NK-92 (cell line): Measurements from ENCODE around the gene CADM2.
"Not testable (repeated sequence)": the region's sequence is repeated elsewhere in the genome, so short reads cannot be mapped to it uniquely, and the experiment has no call there.

ENCODE experiments used
- DNase-seq: peaks from one replicate; lab custom pipeline; 2025; ENCODE audit not compliant: unreplicated experiment; lab: John Stamatoyannopoulos, UW

CADM2 gene

DNA sequence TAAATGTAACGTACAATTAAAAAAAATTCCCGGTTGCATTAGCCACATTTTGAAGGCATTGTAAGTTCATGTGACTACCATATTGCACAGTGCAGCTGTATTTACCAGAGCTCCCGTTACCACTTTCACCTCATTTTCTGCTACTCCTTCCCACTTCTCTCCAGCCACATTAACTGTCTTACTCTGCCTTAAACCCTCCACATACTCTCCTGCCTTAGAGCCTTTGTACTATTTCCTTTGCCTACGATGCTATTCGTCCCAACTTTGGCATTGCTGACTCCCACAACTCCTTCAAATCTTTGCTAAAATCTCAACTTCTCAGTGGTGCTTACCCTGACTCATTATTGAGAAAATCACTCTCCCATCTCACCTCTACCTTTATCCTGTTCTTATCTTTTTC, 115.2 kb downstream of the CADM2 start:
- no peak for DNase-seq

DNA sequence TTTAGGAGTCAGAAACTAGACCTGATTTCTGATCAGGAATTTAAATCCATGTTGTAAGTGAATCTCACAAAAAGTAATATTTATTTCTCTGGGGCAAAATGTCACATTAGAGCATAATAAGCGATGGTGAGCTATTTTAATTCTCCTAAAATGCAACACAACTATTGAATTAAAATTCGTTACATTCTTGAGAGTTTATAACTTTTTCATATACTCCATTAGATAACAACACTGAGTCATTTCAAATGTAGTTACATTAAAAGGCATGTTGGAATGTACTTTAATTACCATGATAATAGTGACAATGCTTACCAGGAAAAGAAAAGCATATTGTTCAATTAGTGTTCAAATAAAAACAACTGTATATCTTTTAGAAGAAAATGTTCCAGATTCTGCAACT, 116.9 kb downstream of the CADM2 start:
- no peak for DNase-seq

DNA sequence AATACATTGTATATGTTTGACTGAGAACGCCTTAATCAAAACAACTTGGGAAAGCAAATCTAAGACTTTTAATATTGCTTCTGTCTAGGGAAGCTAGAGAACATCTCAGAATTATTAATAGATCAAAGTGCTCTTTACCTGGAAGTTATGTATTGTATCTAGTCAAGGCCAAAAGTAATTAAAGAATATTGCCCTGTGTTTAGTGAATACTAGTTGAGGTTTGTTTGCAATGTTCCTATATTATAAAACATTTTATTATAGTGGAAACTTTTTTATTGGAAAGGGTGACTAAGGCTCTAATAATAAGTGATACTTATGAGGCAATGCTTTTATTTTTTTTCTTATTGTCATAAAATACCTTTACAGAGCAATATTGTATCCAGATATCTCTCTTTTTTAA, 118.2 kb downstream of the CADM2 start:
- no peak for DNase-seq

DNA sequence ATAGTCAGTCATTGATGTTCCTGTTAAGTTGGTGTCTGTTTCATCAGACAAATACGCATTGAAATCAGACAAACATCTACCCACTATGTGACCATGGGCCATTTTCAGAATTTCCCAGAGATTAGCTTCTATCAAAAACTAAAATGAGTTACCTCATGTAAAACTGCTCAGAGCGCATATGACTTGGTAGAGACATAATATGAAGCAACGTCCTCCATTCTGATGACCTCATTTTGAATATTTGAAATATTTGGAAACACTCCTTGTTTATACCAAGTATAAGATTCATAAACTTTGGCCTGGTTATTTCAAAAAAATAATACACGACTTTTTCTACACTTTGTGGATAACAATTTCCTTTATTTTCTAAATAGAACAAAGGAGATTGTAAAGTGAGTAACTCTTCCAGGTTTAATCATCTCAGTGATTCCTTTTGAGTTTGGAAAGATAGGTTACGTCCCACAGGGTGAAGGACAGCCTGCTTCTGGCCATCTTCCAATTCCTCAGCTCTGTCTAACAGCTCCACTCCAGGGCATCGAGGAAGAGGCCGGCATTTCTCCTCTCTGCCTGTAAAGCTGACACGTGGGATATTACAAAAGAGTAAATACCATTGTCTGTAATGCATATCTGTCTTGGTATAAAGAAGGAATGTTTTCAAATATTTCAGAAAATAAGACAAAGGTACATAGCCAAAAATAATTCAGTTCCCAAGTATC, 122.6 kb downstream of the CADM2 start:
- no peak for DNase-seq

DNA sequence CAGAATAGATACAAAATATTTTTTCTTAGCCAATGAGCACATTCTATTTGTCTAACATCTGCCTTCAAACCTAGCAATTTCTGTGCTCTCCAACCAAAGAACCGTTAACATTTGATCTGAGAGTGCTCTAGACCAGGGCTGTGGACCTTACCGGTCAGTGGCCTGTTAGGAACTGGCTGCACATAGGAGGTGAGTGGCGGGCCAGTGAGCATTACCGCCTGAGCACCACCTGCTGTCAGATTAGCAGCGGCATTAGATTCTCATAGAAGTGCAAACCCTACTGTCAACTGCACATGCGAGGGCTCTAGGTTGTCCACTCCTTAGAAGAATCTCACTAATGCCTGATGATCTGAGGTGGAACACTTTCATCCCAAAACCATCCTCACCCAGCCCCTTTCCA, 131.7 kb downstream of the CADM2 start:
- DNase-seq = no peak

DNA sequence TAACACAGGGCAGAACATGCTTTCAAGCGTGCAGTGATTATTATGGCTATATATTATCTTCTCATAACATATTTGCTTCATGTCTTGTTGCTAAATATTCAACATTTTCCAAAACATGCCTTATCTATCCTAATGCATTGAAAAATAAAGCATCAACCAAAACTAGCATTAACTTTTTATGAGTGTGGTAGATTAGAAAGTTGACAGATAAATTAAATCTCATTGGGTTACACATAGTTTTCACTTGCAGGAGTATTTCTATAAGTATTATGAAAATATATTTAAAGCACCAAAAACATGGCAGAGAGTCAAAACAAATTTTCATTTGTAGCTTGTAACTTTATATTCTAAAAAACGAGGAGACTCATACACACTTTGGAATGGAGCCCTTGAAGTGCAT, 141.5 kb downstream of the CADM2 start:
- DNase-seq = no peak

DNA sequence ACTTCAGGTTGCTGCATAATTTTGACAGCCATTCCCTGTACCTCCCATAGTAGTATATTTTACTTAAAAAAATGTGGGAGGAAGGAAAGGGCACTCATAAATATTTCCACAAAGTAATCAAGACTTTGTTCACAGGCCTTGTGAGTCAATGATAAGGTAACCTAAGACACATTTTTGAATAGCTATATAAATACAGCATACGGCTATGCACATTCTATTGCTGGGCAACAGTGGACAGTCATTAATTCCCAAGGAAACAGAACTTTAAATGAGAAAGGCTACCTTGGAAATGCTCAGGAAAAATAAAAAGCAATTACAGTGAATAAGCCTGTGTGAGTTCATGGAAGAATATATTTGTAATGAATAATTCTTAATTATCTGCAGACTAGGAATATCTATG, 144.0 kb downstream of the CADM2 start:
- DNase-seq = no peak

DNA sequence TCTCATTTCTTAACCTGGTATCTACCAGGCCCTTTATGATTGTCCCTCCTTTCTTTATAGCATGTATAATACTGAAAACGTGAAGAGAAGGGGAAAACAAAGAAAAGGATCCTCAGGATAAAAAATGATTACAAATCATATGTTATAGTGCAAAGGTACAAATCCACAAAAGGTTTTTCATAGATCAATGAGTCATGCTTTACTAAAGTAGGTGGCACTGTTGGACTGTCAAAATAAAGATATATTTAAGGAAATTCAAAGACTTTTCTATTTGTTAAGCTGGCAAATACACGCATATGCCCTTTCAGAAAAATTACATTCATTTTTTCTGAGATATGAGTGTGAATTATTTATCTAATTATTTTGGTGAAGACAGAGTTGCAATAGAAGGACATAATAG, 151.6 kb downstream of the CADM2 start:
- no peak for DNase-seq

DNA sequence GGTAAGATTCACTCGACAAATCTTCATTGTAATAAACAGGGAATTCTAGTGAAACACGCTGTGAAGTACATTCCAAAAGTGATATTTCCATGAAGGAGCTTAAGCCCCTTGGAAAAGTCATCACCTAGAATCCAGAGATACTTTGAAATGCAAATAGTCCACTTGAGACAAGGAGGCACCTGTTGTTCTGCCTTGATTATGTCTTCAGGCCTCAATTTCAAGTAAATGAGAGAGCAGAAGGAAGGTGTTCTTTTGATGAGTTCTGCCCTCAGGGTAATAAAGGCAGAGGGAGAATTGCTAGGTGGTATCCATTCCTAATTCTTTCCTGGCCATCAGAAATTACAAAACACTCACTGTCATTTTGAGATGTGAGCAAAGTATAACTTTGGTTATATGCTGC, 162.1 kb downstream of the CADM2 start:
- DNase-seq = no peak

DNA sequence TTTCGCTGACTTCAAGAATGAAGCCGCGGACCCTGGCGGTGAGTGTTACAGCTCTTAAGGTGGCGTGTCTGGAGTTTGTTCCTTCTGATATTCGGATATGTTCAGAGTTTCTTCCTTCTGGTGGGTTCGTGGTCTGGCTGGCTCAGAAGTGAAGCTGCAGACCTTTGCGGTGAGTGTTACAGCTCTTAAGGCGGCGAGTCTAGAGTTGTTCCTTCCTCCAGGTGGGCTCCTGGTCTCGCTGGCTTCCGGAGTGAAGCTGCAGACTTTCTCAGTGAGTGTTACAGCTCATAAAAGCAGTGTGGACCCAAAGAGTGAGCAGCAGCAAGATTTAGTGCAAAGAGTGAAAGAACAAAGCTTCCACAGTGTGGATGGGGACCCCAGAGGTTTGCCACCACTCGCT, 174.1 kb downstream of the CADM2 start:
- DNase-seq = not testable (repeated sequence)

DNA sequence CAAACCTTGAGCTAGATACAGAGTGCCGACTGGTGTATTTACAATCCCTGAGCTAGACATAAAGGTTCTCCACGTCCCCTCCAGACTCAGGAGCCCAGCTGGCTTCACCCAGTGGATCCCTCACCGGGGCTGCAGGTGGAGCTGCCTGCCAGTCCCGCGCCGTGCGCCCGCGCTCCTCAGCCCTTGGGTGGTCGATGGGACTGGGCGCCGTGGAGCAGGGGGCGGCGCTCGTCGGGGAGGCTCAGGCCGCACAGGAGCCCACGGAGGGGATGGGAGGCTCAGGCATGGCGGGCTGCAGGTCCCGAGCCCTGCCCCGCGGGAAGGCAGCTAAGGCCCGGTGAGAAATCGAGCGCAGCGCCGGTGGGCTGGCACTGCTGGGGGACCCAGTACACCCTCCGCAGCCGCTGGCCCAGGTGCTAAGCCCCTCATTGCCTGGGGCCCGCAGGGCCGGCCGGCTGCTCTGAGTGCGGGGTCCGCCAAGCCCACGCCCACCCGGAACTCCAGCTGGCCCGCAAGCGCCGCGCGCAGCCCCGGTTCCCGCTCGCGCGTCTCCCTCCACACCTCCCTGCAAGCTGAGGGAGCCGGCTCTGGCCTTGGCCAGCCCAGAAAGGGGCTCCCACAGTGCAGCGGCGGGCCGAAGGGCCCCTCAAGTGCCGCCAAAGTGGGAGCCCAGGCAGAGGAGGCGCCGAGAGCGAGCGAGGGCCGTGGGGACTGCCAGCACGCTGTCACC, 175.1 kb downstream of the CADM2 start:
- not testable (repeated sequence) for DNase-seq

DNA sequence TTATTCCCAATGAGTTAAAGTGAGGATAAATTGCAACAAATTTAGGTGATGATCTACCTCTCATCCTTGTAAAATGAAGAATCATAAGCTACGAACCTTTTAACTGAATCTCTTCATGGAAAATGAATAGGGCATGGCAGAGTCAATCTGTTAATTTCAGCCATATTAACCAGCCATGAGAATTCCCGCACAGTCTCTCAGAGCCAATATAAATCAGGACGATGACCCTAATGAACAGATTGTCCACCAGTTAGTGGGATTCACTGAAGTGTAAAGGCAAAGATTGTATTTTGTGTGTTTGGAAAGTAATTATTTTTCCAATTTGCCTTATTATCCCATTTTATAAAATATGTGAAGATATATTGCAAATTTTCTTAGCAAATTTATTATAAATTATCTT, 183.8 kb downstream of the CADM2 start:
- no peak for DNase-seq

DNA sequence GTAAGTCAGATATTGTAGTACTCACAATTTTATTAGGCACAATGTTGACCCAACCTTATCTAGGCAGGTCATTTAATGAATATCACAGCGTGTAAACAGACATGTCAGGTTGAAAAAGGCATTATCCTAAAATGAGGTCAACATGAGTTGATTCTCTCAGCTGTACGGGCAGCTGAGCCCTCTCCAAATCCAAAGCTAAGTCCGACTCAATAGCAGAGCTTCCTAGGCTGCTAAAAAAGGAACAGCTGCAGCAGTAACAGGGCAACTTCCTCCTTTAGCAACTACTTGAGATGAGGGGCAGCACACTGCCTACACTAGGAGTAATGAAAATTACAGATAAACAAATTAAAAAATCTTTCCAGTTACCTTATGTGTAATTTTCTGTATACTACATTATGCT, 189.2 kb downstream of the CADM2 start:
- DNase-seq = no peak

DNA sequence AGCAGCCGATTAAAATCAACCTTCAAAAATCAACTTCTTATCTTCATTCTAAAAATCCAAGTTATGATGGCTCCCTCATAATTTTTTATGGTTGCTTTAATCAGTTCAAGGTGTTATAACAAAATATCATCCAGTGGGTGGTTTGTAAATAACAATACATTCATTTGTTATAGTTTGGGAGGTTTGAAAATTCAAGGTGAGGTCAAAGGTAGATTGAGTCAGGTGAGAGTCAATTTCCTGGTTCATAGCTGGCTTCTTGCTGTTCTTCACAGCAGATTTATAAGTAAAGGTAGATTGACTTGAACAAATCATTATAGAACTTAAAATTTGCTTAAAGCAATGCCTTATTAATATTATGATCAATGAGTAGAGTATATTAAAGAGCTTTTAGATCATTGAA, 192.8 kb downstream of the CADM2 start:
- no peak for DNase-seq

DNA sequence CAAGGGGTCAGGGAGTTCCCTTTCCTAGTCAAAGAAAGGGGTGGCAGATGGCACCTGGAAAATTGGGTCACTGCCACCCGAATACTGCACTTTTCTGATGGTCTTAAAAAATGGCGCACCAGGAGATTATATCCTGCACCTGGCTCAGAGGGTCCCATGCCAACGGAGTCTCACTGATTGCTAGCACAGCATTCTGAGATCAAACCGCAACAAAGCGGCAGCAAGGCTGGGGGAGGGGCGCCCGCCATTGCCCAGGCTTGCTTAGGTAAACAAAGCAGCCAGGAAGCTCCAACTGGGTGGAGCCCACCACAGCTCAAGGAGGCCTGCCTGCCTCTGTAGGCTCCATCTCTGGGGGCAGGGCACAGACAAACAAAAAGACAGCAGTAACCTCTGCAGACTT, 194.5 kb downstream of the CADM2 start:
- DNase-seq = not testable (repeated sequence)

DNA sequence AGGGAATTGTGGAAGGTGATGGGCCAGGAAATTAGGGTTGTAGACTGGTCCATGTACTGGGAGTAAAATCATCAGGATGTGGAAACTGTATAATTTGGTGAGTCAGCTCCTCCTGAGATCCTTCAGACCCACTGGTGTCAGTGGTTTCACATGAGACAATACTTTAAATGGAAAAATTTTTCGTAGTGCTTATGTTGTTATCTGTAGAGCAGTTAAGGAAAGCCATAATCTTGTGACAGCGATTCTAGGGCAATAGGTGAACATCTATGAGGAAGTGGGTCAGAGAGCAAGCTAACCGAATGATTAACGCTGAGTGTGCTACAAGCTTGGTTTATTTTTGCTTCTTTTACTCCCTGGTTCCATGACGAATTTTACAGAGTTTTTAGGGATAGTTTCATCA, 200.6 kb downstream of the CADM2 start:
- DNase-seq = no peak

DNA sequence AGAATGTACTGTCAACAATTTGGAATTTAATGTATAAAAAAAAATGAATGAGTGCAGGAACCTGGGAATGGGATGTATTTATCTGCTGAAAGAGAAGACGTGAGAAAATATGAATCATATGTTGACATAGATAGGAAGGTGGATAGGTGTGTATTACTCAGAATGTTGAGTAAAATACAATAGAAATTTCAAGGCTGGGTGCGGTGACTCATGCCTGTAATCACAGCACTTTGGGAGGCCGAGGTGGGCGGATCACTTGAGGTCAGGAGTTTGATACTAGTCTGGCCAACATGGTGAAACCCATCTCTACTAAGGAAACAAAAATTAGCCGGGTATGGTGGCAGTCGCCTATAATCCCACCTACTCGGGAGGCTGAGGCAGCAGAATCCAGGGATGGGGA, 202.8 kb downstream of the CADM2 start:
- no peak for DNase-seq

DNA sequence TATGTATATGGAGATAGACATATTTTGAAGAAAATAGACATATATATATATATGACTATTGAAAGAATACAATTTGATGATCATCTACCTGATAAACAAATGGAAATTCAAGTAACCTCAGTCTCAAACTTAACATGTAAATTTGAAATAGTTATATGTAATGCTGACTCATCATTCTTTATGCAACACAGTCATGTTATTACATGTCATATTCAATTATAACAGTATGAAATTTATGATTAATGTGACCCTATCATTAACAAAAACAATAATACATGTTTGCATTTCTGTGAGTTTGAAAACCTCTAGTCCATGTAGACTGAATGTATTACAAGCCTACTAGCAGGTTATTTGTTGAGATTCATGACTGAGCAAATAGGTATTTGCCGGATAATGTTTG, 204.1 kb downstream of the CADM2 start:
- DNase-seq = no peak

DNA sequence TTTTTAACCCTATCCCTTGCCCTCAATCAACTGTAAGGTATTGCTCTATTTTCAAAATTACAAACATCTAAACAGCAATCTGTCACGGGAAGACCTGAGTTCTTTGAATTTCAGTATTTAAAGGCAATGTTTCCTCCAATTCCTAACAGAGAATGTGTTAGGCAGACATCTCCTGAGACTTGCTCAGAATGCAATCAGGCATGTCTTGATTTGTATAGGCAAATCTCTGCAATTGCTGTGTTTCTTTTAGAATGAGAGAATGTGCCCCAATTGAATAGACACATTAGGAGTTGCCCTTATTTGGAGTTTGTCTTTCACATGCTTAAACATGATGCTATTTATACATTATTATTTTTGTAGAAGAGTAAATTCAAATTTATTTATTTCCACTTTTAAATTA, 205.6 kb downstream of the CADM2 start:
- no peak for DNase-seq

DNA sequence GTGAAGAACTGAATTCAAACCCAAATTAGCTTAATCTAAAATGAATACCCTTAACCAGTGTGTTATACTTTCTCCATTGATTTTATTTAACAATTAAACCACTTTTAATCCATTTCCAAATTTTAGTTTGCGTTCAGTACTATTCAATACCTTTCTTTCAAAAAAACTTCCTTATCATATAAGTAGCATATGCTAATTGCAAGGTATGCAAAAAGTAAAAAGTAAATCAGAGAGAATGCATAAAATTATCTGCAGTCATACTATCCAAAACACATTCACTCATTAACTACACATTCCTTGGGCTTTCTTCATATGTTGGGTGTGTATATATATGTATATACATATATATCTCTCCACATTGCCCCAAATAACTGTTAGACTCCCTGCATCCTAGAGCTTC, 208.8 kb downstream of the CADM2 start:
- DNase-seq = no peak

DNA sequence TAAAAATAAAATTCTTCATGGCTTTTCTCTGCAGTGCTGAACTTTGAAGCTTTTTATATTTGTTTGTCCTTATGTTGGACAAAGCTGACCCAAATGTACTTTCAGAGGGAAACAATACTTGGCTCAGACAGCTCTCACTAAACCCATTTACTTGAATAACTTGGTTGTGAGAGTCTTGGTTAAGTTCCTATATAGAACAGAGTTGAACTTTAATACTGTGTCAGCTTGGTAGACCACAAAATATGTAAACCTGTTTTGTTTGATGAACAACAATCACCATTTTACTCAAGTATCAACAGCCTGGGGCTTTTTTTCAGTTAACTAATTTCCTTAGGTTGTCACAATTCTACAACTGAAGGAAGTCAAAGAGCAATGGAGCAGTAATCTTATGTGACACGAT, 211.9 kb downstream of the CADM2 start:
- DNase-seq = no peak

DNA sequence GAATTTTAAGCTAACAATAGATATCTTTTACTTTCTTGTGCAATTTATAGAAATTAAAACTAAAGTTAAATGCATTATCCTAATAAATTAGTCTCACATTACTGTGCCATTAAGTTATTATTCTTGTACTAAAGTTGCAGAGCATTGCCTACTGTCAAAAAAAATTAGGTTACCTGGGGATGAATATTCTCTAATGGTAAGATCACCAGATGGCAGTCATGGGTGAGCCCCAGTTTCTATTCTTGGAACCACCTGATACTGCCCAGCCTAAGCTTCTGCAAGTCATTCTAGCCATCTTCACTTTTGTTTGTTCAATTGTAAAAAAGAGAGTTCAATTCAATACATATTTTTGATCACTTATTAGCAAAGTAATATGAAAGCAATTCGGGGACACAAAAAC, 213.2 kb downstream of the CADM2 start:
- DNase-seq = no peak

DNA sequence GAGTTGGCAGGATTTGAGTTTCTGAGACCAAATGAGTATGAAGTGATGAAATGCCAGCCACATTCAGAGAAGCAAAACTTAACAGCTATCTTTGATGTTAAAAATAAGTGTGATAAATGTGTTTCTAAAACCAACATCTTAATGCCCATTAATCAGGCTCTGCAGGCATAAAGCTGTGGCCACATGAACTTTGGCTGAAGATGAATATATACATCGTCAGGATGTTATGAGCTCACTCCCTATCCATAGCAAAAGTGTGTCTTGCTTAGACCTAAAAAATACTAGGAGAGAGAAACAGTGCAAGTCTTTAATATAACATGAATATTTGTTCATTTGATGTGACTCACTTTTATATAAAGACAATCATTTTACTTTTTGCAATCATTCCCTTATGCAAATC, 218.0 kb downstream of the CADM2 start:
- DNase-seq = no peak
